A549 treated with AZD2906 at 1 μM for 4 hours (cell line): Measurements from ENCODE around the gene PRR36. TPM values are rescaled to one million over a fixed set of nuclear protein-coding genes. Genes with fewer than 3 reads are reported as not detected.

Experiments used
- total RNA-seq: library from RNA; stranded (reverse); fragments of 200-300 nt; extraction: Qiagen RNA extraction; gene quantifications from 5 replicates; pipeline ENCODE4 v1.2.3, GENCODE V29; 2022

PRR36 gene
- total RNA-seq: 0.28 to 0.51 TPM (median 0.39 TPM) in 5 replicates

GRCh38 chr19:7874076-7874896 lies at the start of gene PRR36:
TSS of gene PRR36 (minus strand) at chr19:7874390. CDS start at chr19:7873689, 701 bp downstream.

DNA sequence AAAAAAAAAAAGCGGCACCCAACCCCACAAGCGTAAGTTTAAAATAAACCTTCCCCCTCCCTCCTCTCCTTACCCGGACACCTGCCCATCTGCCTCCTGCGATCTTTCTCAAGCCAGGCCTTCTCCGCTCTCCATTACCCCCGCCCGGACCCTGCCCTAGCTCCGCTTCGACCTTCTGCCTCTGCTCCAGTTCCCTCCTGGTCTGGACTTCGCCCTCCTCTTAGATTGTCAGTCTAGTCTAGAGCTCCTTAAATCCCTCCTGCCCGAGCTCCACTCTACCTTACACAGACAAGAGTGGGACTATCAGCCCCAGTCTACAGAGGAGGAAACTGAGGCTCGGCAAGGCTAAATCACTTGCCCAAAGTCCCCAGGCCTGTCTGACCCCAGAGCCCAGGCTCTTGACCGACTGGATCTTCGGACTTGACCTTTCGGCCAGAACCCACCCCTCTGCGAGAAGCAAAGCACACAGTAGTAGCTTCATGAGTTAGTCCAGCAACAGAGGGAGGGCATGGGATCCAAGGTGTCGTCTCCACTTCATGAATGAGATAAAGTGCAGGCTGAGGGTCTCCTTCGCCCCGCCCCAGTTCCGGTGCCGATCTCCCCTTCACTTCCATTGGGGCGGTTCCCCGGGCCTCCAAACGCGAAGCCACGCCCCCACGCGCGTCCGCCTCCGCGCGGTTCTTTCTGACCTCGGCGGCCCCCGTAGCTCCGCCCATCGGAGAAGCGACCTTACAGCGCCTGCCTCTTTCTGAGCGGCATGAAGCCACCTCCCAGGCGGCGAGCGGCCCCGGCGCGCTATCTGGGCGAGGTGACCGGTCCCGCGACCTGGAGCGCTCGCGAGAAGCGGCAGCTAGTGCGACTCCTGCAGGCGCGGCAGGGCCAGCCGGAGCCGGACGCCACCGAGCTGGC lies 45.7 kb upstream of the PRR36 start, which contains the start of gene SNAPC2:
Gene SNAPC2, plus strand, starts transcription at position 729 of the 909 bp plus-strand sequence. Its CDS starts 29 bp downstream, at position 758.

DNA sequence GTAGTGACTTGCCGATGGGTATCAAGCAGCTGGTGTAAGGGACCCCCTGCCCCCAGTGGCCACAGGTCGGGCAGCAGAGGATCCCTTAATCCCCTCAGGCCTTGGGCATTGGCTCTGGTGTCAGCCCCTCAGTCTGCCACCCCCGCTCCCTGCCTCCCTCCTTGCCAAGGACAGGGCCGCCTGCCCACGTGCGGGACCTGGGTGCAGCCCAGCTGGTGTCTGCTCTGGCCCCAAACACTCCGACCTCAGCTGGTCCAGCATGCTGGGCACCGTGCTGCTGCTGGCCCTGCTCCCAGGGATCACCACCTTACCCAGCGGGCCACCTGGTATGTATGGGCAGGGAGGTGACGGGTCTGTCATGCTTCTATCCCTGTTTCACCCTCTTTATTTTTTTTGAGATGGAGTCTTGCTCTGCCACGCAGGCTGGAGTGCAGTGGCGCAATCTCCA lies 40.4 kb upstream of the PRR36 start, which contains the start of gene TGFBR3L:
Gene TGFBR3L, plus strand, starts transcription at position 233 of the 448 bp plus-strand sequence.

DNA sequence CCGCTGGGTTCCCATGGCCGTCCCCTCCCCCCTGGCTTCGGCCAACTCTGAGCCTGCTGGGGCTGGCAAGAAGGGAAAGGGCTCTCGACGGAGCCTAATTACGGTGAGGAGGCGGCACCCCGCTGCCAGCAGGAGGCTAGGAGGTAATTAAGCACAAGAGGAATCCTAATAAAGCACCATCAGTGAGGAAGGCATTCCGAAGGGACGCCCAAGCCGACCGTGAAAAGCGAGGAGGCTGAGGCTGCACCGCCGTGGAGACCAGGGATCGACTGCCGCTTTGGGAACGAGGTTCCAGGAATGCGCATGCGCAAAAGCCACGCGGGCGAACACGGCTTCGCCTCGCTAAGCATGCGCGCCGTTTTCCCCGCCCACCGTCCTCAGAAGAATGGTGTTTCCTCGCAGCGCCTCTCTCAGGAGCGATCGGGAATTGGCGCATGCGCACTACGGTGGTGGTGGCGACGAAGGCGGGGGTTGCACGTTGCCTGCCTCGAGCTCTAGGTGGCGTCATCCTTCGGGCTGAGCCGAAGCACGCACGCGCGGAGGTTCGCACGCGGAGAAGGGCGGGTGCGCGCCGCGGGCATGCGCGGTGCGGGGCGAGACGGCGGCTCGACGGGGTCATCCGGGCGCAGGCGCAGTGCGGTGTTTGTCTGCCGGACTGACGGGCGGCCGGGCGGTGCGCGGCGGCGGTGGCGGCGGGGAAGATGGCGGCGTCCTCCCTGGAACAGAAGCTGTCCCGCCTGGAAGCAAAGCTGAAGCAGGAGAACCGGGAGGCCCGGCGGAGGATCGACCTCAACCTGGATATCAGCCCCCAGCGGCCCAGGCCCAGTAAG lies 29.3 kb upstream of the PRR36 start, which contains the start of gene MAP2K7:
Gene MAP2K7, plus strand, starts transcription at position 634 of the 830 bp plus-strand sequence. Its CDS starts 68 bp downstream, at position 702.

DNA sequence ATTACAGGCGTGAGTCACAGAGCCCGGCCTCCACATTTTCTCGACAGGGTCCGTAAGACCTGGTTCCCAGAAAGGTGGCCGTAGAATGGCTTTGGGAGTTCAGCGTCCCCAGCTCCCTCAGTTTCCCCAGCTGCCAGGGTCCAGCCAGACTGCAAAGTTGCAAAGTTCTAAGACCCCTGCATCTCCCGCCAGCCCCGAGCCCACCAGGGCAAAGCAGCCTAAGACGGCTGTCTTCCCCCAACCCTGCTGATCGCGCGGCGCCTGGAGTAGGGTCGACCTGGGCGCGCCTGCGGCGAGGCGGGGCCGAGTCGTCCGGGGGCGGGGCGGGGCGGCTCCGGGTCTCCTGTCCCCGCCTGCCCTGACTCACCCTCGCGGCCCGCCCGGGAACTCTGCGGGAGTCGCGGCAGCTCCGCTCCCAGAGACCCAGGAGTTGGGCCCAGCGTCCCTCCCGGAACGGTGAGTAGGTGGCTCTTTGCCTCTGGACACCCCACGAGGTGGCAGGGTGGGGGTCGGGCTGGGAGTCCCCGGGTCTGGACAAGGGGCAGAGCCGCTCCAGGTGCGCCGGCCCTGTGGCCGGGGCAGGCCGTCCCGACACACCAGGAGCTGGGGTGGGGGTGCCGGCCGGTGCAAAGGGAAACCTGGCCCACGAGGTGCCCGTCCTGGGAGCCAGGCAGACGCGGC lies 14.1 kb upstream of the PRR36 start, which contains the start of gene LRRC8E:
Gene LRRC8E, plus strand, starts transcription at position 366 of the 681 bp plus-strand sequence. CDS start 7,094 bp downstream, outside the sequence.

GRCh38 chr19:7829561-7830271 lies 44.5 kb downstream of the PRR36 start, which contains the start of gene EVI5L:
TSS of gene EVI5L (plus strand) at chr19:7830218. CDS start at chr19:7846543, 16,325 bp downstream.

Other genes starting within 250 kb of the PRR36 start
- 23.5 to 28.2 TPM (median 27.6 TPM) in 5 replicates for gene XAB2, start 244.8 kb downstream of the PRR36 start, total RNA-seq
- 47.0 to 60.6 TPM (median 52.7 TPM) in 5 replicates for gene PET100, start 244.6 kb downstream of the PRR36 start, total RNA-seq
- gene PCP2, start 240.7 kb downstream of the PRR36 start, total RNA-seq: 0.23 TPM in 1 of 5 replicates, not detected in the others
- 31.5 to 43.4 TPM (median 41.1 TPM) in 5 replicates for gene STXBP2, start 237.3 kb downstream of the PRR36 start, total RNA-seq
- gene RETN, start 205.3 kb downstream of the PRR36 start, total RNA-seq: not detected in 5 replicates
- gene MCEMP1, start 197.3 kb downstream of the PRR36 start, total RNA-seq: not detected in 5 replicates
- 38.4 to 108 TPM (median 106 TPM) in 5 replicates for gene TRAPPC5, start 193.6 kb downstream of the PRR36 start, total RNA-seq
- gene FCER2, start 172.3 kb downstream of the PRR36 start, total RNA-seq: not detected in 5 replicates
- gene CLEC4G, start 142.3 kb downstream of the PRR36 start, total RNA-seq: not detected in 5 replicates
- not detected in 5 replicates for gene CD209, start 126.9 kb downstream of the PRR36 start, total RNA-seq
- not detected in 5 replicates for gene CLEC4M, start 111.1 kb downstream of the PRR36 start, total RNA-seq
- gene EVI5L, start 44.2 kb downstream of the PRR36 start, total RNA-seq: 1.3 to 1.9 TPM (median 1.5 TPM) in 5 replicates
- 5.1 to 6.0 TPM (median 5.5 TPM) in 5 replicates for gene LRRC8E, start 14.1 kb upstream of the PRR36 start, total RNA-seq
- 11.3 to 15.6 TPM (median 13.9 TPM) in 5 replicates for gene MAP2K7, start 29.5 kb upstream of the PRR36 start, total RNA-seq
- gene TGFBR3L, start 40.4 kb upstream of the PRR36 start, total RNA-seq: 0.63 to 2.0 TPM (median 1.7 TPM) in 5 replicates
- gene SNAPC2, start 45.9 kb upstream of the PRR36 start, total RNA-seq: 20.6 to 32.3 TPM (median 29.6 TPM) in 5 replicates
- 8.2 to 23.4 TPM (median 22.0 TPM) in 5 replicates for gene CTXN1, start 51.7 kb upstream of the PRR36 start, total RNA-seq
- 26.1 to 31.2 TPM (median 27.4 TPM) in 5 replicates for gene TIMM44, start 69.3 kb upstream of the PRR36 start, total RNA-seq
- gene ELAVL1, start 131.3 kb upstream of the PRR36 start, total RNA-seq: 60.3 to 70.8 TPM (median 65.5 TPM) in 5 replicates
- gene CCL25, start 178.4 kb upstream of the PRR36 start, total RNA-seq: not detected in 5 replicates